GM19397 (cell line): ENCODE results near the gene P2RY6.

Experiments
- ATAC-seq: cut with Tn5 transposase; IDR thresholded peaks from one replicate; pipeline ENCODE4 v1.9.1; 2021; ENCODE audit warnings: mild to moderate bottlenecking, moderate library complexity; ENCODE audit not compliant: unreplicated experiment

The P2RY6 gene

DNA sequence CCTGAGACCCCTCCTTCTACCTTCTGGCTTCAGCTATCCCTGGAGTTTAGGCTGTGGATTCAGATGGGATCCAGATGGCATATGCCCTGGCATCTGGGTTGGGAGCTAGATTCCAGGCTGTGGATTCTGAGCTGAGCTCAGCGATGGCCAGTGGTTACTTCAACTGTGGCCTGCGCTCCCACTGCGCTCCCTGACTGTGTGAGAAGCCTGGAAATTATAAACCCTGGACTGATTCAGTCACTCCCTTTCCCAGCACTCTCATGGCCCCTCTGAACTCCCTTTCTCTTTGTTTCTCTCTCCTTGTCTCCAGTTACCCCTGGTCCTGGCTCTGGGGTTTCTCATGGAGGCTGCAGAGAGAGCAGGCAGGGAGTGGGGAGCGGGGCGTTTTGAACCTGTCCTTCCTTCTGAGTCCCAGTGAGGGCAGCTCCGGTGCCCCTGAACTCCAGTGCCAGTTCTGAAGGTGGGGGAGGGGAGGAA lies 40.8 kb downstream of the P2RY6 start:
- ATAC-seq: no peak

DNA sequence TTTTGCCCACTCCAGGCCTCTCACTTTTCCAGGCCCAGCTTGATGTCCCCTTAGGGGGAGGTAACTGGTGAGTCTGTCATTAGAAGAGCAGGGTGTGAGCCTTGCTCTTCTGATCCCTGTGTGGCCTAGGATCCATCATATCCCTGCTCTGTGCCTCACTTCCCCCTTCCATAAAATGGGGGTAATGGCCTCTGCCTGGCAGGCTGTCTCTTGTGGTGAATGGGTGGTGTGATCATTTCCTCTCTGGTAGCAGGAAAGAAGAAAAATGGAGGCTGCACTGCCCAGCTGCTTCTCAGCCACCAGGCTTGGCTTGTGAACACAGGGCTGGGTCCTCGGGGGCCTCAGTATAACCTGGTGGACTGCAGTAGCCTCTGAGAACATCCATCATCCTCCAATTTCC lies 41.5 kb downstream of the P2RY6 start:
- no peak for ATAC-seq

DNA sequence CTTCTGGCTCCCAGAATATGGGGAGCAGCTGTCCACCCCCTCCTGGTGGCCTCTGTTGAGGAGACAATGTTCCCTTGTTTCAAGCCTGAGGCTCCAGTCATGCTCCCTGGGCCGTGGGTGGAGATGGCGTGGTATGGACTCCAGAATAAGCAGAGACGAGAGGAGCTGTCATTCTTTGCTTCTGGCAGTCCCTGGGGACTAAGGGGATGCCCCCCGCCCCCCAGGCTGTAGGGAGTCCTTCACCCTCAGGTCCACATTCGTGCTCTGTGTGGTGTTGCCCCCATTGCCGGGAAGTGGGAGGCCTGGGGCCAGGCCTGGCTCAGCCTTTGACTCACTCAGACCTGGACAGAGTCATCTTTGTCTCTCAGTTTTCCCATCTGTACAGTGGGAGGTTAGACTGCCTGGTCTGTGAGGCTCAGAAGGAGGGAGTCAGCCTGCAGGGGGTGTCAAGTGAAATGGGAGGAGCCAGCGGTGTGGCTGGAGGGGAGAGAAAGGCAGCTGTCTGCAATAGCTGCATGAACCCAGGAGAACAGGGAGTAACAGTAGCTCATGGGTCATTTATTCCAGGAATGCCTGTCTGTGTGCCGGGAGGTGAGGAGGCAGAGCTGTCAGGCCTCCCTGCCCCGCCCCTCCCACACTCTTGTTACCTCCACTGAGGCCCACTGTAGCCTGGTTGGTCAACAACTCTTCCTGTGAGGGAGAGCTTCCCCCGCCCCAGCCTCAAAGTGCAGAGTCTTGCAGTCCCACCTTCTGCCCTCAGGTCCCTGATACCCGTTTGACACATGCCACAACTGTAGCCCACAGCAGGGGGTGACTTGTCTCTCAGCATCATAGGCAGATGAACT lies 42.2 kb downstream of the P2RY6 start:
- ATAC-seq: no peak

DNA sequence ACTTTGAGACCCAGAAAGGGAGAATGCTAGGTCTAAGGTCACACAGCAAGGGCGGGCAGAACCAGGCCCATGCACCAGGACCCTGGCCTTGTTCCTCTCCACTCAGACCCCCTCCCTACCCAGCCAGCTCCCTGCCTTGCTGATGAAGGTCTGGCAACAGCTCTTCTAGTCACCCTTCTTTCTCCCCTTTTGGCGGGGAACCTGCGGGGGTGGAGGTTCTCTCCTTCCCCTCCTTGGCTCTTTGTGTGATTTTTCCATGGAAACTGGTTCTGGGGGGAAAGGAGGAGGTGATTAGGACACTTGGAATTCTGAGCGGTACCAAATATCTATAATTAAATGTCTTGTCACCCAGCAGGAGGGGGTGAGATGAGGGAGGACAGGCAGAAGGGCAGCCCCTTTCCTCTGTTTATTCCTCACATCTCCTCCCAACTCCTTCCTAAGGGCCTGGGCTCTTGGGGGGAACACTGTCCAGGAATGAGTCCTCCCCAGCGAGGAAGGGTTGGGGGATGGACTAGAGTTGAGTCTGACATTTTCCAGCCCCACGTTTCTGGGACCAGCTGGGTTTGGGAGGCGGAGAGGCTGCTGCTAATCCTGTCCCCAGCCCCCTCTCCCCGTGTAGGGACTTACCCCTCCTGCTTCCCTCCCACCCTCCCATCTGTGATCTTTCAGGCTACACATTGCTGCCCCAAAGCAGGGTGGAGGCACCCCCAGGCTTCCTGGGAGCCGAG lies 43.3 kb downstream of the P2RY6 start:
- ATAC-seq: no peak

DNA sequence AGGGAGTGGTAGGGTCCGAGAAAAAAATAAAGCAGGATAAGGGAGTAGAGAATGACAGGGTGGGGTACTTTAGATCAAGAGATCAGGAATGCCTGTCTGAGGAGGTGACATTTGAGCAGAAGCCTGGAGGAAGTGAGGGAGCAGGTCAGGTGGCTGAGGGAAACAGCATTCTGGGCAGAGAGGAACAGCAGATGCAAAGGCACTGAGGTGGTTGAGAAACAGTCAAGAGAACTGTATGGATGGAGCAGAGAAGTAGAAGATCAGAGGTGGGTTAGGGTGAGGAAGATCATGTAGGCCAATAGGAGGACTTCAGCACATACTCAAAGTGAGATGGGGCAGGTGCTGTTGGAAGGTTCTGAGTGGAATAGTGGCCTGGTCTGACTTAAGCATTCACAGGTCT lies 44.3 kb downstream of the P2RY6 start:
- ATAC-seq: no peak

DNA sequence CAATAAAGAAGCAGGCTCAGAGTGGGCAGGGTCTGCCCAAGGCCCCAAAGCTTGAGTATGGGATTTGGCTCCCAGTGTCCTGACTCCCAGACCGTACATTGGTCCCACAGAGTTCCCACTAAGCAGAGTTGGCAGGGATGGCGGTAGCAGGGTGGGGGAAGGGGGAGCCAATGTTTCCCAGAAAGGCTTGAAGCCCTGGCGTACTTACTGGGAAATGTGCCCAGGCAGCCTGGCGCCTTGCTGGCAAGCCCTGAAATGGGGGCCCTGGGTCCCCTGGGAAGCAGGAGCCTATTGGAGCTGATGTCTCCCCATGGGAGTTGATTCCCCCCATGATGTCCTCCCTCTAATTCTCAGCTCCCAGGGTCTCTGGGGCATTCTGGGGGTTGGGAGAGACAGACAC lies 45.2 kb downstream of the P2RY6 start:
- no peak for ATAC-seq

DNA sequence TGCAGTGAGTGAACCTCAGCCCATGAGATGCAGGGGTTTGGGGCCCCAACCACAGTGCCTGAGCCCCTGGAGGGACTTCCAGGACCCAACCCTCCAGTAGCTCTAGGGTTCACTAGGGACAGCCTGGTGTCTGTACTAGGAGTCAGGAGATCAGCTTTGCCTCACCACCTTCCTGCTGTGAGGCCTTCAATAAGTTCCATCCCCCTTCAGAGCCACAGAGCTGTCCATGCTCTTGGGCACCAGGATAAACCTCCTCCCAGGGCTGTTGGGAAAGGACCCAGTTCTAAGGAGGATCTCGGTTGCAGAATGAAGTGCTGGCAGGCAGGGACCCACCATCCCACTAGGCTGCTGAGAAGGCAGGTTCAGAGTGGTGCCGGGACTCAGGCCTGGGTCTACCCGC lies 45.7 kb downstream of the P2RY6 start:
- no peak for ATAC-seq

DNA sequence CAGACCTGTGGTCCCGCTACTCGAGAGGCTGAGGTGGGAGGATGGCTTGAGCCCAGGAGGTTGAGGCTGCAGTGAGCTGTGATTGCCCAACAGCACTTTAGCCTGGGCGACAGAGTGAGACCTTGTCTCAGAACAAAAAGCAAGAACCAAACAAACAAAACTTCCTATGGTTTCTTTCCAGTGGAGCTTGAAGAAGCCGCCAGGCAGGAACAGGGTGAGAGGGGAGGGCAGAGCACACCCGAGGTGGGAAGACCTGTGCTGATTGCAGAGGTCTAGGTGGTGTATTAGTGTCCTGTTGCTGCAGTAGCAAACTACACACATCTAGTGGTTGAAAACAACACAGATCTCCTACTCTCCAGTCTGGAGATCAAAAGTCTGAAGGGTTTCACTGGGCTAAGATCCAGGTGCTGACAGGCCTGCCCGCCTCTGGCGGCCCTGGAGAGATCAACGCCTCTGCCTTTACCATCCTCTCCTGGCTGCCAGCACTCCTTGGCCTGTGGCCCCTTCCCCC lies 46.4 kb downstream of the P2RY6 start:
- ATAC-seq: no peak

DNA sequence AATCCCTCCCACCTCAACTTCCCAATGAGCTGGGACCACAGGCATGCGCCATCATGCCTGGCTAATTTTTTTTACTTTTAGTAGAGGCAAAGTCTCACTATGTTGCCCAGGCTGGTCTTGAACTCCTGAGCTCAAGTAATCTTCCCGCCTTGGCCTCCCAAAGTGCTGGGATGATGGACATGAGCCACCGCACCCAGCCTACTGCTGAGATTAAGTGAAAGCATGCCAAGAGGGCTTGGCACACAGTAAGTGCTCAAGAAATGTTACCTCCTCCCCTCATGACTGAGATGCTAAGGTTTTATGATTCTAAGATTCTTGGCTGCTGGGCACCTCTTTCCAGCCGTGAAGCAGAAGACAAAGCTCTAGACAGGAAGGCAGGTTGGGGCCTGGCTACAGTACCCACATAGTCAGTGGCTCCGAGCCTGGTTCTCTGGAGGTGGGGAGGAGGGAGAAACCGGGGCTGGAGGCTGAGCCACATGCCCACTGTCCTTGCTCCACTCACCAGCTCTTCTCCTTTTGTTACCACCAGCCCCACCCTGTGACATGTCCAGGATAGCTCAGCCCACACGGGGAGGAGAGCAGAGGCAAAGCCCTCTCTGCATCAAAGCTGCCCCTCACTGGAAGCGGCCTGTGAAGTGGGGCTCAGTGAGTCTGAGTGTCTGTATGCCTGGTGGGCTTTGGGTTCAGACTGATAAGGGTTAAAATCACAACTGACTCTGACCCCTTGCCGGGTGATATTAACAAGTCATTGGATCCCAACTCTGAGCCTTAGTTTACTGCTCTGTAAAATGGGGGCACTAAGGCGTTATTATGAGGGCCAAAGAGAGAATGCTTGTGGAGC lies 48.8 kb downstream of the P2RY6 start:
- no peak for ATAC-seq

DNA sequence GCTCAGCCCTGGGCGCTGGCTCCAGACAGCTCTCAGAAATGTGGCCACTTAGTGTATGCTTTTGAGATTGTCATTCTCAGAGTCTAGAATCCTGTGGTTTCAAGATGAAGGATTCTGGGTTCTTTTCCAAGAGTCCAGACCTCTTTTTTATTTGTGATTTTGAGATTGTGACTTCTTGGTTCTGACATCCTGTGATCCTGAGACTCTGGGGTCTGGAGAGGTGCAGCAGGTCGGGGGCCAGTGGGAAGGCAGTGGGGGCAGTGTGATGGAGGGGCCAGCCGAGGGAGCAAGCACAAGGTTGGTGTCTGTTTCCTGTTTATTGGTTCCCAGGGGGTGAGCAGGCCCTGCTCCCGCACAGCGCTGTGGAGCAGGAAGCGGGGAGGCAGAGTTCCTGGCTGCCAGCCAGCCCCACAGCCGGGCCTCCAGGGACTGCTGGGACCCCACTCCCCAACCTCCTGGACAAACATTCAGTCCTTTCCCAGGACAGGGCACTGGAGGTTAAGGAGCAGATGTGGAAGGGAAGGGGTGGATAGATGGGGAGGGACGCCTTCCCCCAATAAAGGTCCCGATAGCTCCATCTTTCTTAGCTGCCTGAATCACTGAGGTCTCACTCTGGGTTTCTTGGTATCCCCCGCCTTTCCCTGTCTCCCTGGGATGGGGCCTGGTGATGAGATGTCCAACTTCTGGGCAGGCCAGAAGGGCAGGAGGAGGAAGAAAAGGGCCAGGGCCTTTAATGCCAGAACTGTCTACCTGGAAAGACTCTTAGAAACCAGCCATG lies 49.7 kb downstream of the P2RY6 start:
- ATAC-seq: no peak

DNA sequence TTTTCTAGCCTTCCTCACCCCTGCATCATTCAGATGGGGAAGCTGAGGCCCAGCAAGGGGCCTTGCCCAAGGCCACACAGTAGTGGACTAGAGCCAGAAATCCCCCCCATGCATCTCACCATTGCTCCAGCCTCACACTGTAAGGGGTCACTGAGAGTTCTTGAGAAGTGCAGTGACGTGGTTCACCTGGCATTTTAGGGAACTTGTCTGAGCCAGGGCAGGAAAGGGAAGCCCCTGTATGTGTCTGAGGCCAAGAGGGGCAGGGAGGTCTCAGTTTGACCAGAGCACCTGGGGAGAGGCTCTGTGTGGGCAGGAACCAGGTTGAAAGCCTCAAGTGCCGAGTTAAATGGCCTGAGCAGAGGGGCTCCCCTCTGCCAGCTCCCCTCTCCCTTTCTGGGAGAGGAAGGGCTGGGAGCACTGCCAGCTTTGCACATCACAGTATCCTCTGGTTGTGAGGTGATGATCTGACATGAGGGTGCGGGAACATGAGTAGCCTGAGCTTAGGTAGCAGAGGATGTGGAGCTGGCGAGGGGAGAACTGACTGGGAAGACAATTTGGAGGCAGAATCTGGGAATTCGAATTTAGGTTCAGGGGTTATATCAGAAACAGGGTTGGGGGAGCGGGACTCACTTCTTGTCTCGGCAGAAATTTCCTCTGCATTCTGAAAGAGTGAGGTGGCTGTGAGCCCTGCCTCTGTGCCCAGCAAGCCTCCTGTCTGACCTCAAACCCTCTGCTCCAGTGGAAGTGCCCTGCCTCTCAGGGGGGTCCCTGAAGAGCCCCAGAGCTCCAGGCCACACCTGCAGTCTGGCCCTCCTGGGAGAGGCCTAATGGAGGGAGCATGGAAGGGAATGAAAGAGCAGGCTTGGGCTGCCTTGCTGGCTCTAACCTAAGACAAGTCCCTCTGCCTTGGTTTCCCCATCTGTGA lies 50.5 kb downstream of the P2RY6 start:
- ATAC-seq: no peak

DNA sequence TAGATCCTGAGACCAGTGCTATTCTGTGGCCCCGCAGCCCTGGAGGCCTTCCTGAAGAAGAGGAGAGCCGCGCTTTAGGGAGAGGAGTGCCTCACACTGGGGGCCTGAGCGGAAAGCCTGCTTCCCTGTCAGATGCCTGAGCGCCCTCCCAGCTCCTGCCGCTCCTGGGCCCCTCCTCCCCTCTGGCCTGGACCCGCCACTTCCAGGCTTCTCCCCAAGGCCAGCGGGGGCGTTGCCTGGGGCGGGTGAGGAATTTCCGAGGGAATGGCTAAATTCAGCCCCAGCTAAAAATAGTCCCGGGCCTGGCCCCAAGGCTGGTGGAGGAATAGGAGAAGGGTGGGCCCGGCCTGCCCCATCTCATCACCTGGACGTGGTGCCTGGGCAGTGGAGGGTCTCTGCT lies 51.3 kb downstream of the P2RY6 start:
- no peak for ATAC-seq

DNA sequence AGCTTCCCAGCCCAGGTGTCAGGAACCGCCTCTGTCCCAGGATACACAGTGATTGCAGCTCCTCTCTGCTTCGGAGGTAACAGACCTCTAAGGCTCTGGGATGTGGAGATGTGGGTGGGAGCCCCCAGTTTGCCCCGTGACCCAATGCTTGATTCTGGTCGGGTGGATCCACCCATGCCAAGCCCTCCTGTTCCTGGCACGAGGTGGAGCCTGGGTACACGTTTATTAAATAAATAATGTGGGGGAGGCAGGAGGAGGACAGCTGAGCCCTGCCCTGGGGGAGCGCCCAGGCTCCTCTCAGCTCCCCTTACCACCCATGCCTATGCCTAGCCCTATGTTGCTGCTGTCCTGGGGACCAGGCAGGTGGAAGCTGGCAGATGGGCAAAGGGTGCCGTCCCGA lies 52.0 kb downstream of the P2RY6 start:
- no peak for ATAC-seq

DNA sequence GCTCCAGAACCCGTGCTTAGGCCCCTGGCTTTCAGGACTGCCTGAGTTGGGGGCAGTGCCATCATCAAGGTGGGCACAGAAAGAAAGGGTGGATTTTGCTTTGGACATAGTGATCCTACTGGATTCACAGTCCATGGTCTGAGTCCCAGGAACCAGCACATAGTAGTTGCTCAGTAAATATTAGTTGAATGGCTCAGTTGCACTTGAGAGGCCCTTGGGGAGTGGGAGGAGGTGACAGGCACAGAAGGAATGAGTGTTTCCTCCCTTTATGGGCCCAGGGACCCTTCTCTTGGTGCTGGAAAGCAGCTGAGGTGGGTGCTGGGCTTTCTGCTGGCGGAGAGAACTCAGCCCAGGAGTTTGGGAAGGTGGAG lies 52.5 kb downstream of the P2RY6 start:
- ATAC-seq: no peak

DNA sequence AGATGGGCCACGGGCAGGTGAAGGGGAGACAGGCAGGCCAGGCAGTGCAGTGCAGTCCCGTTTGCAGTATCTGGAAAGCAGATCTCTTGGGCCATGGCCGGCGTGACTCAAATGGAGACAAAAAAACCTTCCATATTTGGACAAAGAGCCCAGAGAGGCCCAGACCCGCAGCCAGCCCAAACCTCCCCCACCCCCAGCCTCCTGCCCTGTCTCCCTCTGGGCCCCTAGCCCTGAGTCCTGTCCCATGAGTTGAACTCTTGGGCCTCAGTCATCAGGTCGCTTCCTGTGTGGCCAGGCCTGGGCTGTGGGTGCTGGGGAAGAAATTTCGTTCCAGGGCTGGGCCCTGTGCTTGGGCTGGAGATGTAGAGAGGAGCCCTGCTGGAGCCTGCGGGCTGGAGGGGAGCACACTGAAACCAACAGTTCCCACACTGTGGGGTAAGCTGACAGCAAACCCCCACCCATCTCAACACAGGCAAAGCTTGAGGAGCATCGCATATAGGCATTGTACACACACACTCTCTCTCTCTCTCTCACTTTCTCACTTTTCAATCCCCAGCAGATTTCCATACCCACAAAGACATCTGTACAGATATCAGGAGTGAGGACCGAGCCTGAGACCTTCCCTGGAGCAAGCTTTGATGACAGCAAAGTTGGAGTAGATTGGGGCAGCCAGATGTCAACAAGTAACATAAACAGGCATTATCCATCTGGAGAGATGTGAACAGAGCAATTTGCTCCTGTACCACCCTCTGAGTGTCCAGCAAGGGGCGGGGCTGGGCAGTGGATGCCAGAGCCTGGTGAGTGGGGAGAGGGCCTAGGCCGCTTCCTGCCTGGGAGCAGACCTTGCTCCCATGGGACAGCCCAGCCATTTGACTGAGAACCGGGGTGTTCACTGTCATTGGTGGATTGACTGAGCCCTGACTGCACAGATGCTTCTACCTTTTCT lies 53.2 kb downstream of the P2RY6 start:
- ATAC-seq: peak; percentile 65

DNA sequence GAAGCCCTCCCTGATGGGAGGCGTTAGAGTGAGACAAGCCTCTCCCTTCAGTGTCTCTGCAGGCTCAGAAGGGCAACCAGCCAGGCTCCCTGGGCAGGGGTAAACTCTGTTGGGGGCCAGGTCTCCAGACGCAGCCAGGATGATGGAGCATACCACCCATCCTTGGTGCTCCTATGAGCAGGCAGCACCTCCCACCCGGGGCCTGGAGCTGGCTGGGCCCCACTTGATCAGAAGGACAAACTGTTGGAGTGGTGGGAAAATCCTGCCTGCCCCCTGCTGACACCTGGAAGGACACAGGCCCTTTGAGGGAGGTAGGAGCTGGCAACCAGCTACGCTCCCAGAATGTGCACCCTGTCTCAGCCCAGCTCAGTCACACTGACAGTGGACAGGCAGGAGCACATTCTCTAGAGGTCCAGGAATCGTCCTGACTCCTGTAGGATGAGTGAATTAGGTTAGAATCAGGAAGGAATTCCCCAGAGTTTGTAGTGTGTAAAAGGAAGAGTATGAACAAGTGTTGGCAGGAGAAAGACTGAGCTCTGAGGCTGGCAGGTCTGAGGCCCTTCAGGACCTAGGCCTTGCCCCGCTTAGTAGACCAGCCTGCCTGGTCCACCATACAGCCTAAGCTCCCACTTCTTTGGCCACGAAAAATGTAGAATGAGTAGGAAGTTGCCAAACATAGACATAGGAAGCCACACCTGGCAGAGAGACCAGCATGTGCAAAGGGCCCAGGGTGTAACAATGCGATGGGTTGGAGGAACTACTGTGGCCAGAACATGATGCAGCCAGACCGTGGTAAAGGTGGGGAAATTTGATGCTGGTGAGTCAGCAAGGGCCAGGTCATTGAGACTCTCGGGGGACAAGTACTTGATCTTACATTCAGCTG lies 55.0 kb downstream of the P2RY6 start:
- no peak for ATAC-seq

DNA sequence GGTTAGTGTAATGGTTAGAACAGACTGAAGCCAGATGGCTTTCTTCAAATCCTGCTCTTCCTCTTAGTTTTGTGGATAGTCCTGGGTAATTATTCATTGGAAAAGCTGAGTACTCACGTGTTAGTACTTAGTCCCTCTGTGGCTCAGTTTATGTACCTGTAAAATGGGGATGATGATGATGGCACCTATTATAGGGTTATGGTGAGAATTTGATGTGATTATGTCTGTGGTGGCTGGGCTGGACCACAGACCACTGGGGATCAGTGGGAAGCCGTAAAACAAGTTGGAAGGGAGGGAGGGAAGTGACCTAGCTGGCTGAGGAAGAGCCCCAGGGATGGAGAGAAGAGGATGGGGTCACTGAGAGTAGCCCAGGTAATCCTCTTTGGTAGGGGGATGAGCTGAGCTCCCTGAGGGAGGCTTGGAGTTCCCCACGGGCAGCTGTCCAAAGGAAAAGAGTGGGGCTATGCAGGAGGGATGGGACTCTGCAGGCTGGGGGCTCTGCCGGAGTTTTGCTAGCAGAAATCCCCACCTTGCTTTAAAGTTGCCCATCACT lies 55.8 kb downstream of the P2RY6 start:
- ATAC-seq: no peak
